Endothelial cell (in vitro differentiated cells): Measurements from ENCODE around the gene PARP14. TPM values are rescaled to one million over a fixed set of nuclear protein-coding genes. Genes with fewer than 3 reads are reported as not detected.

Source experiments
- DNase-seq: peaks from one replicate; pipeline ENCODE4 v3.0.0; 2021; ENCODE audit warnings: low spot score
- H3K27ac Mint-ChIP-seq: one replicate; pipeline ENCODE4 v1.8.0; 2021; ENCODE audit warnings: mixed read lengths, inconsistent platforms; ENCODE audit not compliant: unreplicated experiment
- H3K27me3 Mint-ChIP-seq: one replicate; pipeline ENCODE4 v1.8.0; 2021; ENCODE audit warnings: mild to moderate bottlenecking, moderate library complexity, mixed read lengths, inconsistent platforms; ENCODE audit not compliant: unreplicated experiment
- H3K36me3 Mint-ChIP-seq: one replicate; pipeline ENCODE4 v1.8.0; 2021; ENCODE audit warnings: mild to moderate bottlenecking, low read depth, mixed read lengths, inconsistent platforms; ENCODE audit not compliant: unreplicated experiment
- H3K4me1 Mint-ChIP-seq: one replicate; pipeline ENCODE4 v1.8.0; 2021; ENCODE audit warnings: mild to moderate bottlenecking, mixed read lengths, inconsistent platforms; ENCODE audit not compliant: unreplicated experiment
- H3K4me3 Mint-ChIP-seq: one replicate; pipeline ENCODE4 v1.8.0; 2021; ENCODE audit warnings: mild to moderate bottlenecking, mixed read lengths, inconsistent platforms; ENCODE audit not compliant: unreplicated experiment
- H3K9me3 Mint-ChIP-seq: one replicate; pipeline ENCODE4 v1.8.0; 2021; ENCODE audit warnings: mixed read lengths, inconsistent platforms; ENCODE audit not compliant: unreplicated experiment
- long read RNA-seq: library from polyadenylated mRNA; unstranded; transcript quantifications from one replicate; pipeline ENCODE4 v2.0.0, GENCODE V29; 2020; ENCODE audit not compliant: unreplicated experiment
- total RNA-seq: library from RNA; stranded (reverse); fragmentation: NEBNext Ultra II Directional; extraction: Animal tissue kit (Norgen Biotek cat#: 25700); gene quantifications from one replicate; pipeline ENCODE4 v1.2.1, GENCODE V29; 2021; ENCODE audit not compliant: unreplicated experiment
- TF ChIP-seq, protein P1 (sequence below): fragments of 200-600 bp; sonication (generic); IDR thresholded peaks from one replicate; pipeline ENCODE4 v1.5.0; 2021; ENCODE audit warnings: antibody characterized with exemption; ENCODE audit not compliant: unreplicated experiment

Gene PARP14, protein sequence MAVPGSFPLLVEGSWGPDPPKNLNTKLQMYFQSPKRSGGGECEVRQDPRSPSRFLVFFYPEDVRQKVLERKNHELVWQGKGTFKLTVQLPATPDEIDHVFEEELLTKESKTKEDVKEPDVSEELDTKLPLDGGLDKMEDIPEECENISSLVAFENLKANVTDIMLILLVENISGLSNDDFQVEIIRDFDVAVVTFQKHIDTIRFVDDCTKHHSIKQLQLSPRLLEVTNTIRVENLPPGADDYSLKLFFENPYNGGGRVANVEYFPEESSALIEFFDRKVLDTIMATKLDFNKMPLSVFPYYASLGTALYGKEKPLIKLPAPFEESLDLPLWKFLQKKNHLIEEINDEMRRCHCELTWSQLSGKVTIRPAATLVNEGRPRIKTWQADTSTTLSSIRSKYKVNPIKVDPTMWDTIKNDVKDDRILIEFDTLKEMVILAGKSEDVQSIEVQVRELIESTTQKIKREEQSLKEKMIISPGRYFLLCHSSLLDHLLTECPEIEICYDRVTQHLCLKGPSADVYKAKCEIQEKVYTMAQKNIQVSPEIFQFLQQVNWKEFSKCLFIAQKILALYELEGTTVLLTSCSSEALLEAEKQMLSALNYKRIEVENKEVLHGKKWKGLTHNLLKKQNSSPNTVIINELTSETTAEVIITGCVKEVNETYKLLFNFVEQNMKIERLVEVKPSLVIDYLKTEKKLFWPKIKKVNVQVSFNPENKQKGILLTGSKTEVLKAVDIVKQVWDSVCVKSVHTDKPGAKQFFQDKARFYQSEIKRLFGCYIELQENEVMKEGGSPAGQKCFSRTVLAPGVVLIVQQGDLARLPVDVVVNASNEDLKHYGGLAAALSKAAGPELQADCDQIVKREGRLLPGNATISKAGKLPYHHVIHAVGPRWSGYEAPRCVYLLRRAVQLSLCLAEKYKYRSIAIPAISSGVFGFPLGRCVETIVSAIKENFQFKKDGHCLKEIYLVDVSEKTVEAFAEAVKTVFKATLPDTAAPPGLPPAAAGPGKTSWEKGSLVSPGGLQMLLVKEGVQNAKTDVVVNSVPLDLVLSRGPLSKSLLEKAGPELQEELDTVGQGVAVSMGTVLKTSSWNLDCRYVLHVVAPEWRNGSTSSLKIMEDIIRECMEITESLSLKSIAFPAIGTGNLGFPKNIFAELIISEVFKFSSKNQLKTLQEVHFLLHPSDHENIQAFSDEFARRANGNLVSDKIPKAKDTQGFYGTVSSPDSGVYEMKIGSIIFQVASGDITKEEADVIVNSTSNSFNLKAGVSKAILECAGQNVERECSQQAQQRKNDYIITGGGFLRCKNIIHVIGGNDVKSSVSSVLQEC (N-terminal part only)
- 41.9 TPM for total RNA-seq
- long read RNA-seq, partial matches to known transcripts, result 3 of 4 reads
- long read RNA-seq, other reads (novel, unspliced or antisense), result 1 of 4 reads

DNA sequence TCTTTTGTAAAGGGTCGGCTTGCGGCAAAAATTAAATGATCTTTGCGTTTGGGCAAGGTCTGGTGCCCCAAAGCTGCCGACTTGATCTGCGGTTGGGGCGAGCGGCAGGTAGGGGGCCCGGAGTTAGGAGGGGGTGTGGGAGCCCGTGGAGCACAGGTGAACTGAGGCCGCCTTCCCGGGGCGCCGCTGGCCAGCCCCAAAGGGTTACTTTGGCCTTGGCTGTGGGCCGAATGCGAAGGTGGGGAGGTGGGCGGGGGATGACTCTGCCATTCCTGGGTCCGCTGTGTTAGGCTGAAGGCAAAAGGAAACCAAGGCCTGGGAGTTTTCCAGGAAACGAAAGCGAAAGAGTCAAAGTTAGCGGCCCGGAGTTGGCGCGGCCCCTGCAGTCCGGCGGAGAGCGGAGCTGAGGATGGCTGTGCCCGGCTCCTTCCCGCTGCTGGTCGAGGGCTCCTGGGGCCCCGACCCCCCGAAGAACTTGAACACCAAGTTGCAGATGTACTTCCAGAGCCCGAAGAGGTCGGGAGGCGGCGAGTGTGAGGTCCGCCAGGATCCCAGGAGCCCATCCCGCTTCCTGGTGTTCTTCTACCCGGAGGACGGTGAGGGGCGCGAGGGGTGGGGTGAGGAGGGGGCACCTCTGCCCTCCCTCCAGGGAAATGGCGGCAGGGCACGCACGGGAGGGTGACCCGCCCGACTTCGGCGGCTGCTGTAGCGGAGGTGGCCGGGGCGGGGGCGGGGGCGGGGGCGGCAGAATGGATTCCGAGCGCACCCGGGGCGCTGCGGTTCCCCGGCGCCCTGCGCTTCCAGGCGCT is at the start of gene PARP14:
TSS of gene PARP14 (plus strand) at position 365 of the 809 bp plus-strand sequence. CDS start at position 410, 45 bp downstream.
- peaks cover 9% of the 10 kb centered on the region for H3K36me3 Mint-ChIP-seq
- peak; percentile 60 for DNase-seq
- H3K4me3 Mint-ChIP-seq, result peak within 1 kb of the TSS; percentile 94
- peaks cover 38% of the 10 kb centered on the region for H3K4me1 Mint-ChIP-seq
- TF ChIP-seq, protein P1, sequence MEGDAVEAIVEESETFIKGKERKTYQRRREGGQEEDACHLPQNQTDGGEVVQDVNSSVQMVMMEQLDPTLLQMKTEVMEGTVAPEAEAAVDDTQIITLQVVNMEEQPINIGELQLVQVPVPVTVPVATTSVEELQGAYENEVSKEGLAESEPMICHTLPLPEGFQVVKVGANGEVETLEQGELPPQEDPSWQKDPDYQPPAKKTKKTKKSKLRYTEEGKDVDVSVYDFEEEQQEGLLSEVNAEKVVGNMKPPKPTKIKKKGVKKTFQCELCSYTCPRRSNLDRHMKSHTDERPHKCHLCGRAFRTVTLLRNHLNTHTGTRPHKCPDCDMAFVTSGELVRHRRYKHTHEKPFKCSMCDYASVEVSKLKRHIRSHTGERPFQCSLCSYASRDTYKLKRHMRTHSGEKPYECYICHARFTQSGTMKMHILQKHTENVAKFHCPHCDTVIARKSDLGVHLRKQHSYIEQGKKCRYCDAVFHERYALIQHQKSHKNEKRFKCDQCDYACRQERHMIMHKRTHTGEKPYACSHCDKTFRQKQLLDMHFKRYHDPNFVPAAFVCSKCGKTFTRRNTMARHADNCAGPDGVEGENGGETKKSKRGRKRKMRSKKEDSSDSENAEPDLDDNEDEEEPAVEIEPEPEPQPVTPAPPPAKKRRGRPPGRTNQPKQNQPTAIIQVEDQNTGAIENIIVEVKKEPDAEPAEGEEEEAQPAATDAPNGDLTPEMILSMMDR, result no peak
- peaks cover 15% of the 10 kb centered on the region for H3K27me3 Mint-ChIP-seq
- H3K27ac Mint-ChIP-seq, result peak within 1 kb of the TSS; percentile 92
- no peaks in the 10 kb centered on the region for H3K9me3 Mint-ChIP-seq

DNA sequence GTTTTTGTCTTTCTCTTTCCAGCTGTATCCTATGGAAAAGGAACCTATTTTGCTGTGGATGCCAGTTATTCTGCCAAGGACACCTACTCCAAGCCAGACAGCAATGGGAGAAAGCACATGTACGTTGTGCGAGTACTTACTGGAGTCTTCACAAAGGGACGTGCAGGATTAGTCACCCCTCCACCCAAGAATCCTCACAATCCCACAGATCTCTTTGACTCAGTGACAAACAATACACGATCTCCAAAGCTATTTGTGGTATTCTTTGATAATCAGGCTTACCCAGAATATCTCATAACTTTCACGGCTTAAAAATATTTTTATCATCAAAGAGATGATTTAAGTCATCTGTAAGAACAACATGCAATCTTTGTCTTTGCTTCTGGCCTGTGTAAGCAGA is 44.9 kb upstream of the PARP14 start:
- no peak for DNase-seq
- Mint-ChIP-seq H3K36me3 (no peaks in the 10 kb centered on the region), H3K27me3 (no peaks in the 10 kb centered on the region), H3K4me3 (no peak overlapping the region), H3K4me1 (no peaks in the 10 kb centered on the region), H3K27ac (no peak overlapping the region), H3K9me3 (no peaks in the 10 kb centered on the region)
- TF ChIP-seq, protein P1, result no peak

DNA sequence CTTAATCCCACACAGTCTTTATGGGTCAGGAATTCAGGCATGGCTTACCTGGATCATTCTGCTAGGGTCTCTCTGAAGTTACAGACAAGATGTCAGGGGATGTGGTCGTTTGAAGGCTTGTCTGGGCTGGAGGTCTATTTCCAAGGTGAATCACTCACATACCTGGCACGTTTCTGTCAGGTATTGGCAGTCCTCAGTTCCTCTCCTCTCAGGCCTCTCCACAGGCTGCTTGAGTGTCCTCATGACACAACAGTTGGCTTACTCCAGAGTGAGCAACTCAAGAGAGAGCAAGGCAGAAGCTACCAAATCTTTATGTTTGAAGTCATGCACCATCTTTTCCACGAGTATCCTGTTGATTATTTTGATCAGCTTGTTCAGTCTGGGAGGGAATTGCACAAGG is 43.9 kb upstream of the PARP14 start:
- Mint-ChIP-seq H3K4me3 (no peak overlapping the region), H3K4me1 (no peaks in the 10 kb centered on the region), H3K27ac (no peak overlapping the region), H3K9me3 (no peaks in the 10 kb centered on the region), H3K27me3 (no peaks in the 10 kb centered on the region), H3K36me3 (no peaks in the 10 kb centered on the region)
- TF ChIP-seq, protein P1, result no peak
- no peak for DNase-seq

DNA sequence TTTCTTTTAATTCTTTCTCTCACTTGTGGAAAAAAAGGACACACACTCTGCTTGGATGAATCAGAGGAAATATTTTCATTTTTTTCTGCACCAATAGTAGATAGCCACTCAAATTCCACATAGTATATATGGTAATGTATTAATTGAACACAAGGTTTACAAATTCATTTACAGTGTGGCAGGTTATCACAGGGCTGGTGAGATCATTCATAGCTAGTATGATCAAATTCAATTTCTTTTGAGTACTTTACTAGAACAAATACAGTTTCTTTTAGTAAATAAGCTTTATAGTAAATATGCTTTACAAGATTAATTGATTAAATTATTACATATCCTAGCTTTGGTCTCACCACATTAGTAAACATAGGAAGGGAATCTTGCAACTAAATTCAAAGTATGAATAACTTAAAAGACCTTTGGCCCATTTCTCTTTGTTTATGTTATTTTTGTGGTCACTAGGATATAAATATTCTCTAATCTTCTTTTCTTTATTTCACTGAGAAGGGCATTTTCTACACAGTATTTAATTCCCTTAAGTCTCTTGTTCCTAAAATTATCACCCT is 40.1 kb upstream of the PARP14 start:
- no peaks in the 10 kb centered on the region for H3K36me3 Mint-ChIP-seq
- H3K4me3 Mint-ChIP-seq, result no peak overlapping the region
- TF ChIP-seq, protein P1, result no peak
- no peak overlapping the region for H3K27ac Mint-ChIP-seq
- no peak for DNase-seq
- no peaks in the 10 kb centered on the region for H3K9me3 Mint-ChIP-seq
- no peaks in the 10 kb centered on the region for H3K27me3 Mint-ChIP-seq
- no peaks in the 10 kb centered on the region for H3K4me1 Mint-ChIP-seq
